Fibroblast of skin of left biceps (primary cell): ENCODE data around the gene RNF114.
A peak's percentile ranks its signal among the peaks of the same experiment; 100 is the strongest.
"Not testable (repeated sequence)": the region's sequence is repeated elsewhere in the genome, so short reads cannot be mapped to it uniquely, and the experiment has no call there.

Experiments used
- DNase-seq, 2 experiments: peaks; one replicate each; pipeline ENCODE4 v3.0.0-alpha.2; 2013; ENCODE audit warnings: low read depth in 2 of 2

RNF114 gene

GRCh38 chr20:49936153-49937026 is at the start of gene RNF114:
Gene RNF114, plus strand, starts transcription at chr20:49936397. Its CDS starts 16 bp downstream, at chr20:49936413.
- peak; percentile 76 to 77 for DNase-seq

GRCh38 chr20:49886571-49887213 is 49.5 kb upstream of the RNF114 start:
- DNase-seq = no peak

GRCh38 chr20:49887251-49888211 is 48.7 kb upstream of the RNF114 start:
- DNase-seq = no peak

GRCh38 chr20:49888212-49889000 is 47.8 kb upstream of the RNF114 start:
- no peak for DNase-seq

GRCh38 chr20:49889001-49889934 is 46.9 kb upstream of the RNF114 start:
- no peak for DNase-seq

GRCh38 chr20:49889935-49890333 is 46.3 kb upstream of the RNF114 start:
- DNase-seq = no peak

GRCh38 chr20:49890471-49891361 is 45.5 kb upstream of the RNF114 start:
- DNase-seq = no peak

- DNase-seq = no peak
These were observed 44.6 kb upstream of the RNF114 start for GRCh38 chr20:49891476-49892110.

GRCh38 chr20:49892260-49892659 is 43.9 kb upstream of the RNF114 start:
- DNase-seq = no peak

GRCh38 chr20:49892817-49893216 is 43.4 kb upstream of the RNF114 start:
- DNase-seq = no peak

- DNase-seq = no peak
These were observed 42.7 kb upstream of the RNF114 start for GRCh38 chr20:49893242-49894072.

GRCh38 chr20:49894073-49894470 is 42.1 kb upstream of the RNF114 start:
- DNase-seq = no peak

GRCh38 chr20:49895474-49896093 is 40.6 kb upstream of the RNF114 start:
- DNase-seq = not testable (repeated sequence)

GRCh38 chr20:49896204-49896603 is 40.0 kb upstream of the RNF114 start:
- no peak for DNase-seq

GRCh38 chr20:49899541-49900383 is 36.4 kb upstream of the RNF114 start:
- no peak for DNase-seq

- no peak for DNase-seq
These were observed 34.6 kb upstream of the RNF114 start for GRCh38 chr20:49901588-49901987.
